ENCODE measurements around the gene SCG5. TPM values are rescaled to one million over a fixed set of nuclear protein-coding genes. Genes with fewer than 3 reads are reported as not detected.
A peak's percentile ranks its signal among the peaks of the same experiment; 100 is the strongest.

The SCG5 gene
- polyA plus RNA-seq, 3 donors = 19.0 to 31.4 (median 26.6) TPM

GRCh38 chr15:32716216-32716914, 74.9 kb downstream of the SCG5 start:
- DNase-seq (ENCODE audit: extremely low read depth in 1 of 11, low read depth in 9 of 11, low spot score in 4 of 11) = peak in 1 of 11 donors; percentile 9

- DNase-seq (ENCODE audit: extremely low read depth in 1 of 11, low read depth in 9 of 11, low spot score in 4 of 11) = peak in 1 of 11 donors; percentile 15
Observed at GRCh38 chr15:32716915-32717425, 75.5 kb downstream of the SCG5 start.

DNA sequence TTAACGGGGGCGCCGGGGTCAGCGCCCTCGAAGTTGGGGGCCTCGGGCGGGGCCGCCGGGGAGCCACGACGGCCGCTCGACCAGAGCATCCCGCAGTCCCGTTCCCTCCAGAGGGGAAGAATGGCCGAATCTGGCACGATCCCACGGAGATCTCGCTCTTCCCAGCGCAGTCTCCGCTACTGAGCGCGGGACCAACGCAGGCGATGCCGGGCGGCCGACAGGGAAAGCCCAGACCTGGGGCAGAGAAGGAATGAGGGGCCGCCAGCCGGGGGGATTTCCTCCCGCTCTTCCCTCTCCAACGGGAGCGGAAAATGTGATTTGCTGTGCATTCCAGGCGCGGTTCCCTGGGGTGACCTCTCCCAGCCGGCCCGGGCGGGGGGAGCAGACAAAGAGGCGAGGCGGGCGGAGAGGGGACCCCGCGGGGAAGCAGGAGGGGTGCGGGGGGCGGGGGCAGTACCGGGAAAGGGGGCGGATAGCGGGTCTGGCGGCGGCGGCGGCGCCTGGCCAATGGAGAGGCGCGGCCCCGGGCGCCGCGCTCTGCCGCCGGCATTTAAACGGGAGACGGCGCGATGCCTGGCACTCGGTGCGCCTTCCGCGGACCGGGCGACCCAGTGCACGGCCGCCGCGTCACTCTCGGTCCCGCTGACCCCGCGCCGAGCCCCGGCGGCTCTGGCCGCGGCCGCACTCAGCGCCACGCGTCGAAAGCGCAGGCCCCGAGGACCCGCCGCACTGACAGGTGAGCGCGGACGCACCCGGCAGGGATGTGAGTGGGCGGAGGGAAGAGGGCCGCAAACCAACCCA, 76.1 kb downstream of the SCG5 start, which contains the start of gene GREM1:
Gene GREM1, plus strand, starts transcription at position 579 of the 801 bp plus-strand sequence. CDS start 12,687 bp downstream, outside the sequence.
- peak in 1 of 11 donors; percentile 18 for DNase-seq (ENCODE audit: extremely low read depth in 1 of 11, low read depth in 9 of 11, low spot score in 4 of 11)

DNA sequence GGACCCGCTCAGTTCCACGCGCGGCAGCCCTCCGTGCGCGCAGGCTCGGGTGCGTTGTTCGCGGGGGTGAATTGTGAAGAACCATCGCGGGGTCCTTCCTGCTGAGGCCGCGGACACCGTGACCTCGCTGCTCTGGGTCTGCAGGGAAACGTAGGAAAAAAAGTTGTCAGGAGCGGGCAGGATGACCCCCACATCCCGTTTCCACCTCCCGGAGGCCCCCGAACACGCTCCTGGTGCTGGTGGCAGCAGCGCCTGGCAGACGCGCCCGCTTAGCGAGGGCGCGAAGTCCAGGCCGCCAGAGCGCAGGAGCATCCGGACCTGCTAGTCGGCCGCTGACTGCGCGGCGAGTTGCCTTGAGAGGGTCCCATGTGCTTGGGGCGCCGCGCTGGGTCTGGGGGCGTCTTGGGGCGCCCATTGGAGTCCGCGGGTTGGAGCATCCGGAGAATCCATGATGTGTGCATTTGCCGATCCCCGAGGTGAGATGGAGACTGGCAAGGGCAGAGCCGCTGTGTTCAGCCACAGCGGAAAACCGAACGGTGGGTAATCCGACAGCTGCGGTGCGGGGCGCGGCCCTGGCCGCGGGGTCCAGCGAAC, 76.8 kb downstream of the SCG5 start:
- peak in 1 of 11 donors; percentile 21 for DNase-seq (ENCODE audit: extremely low read depth in 1 of 11, low read depth in 9 of 11, low spot score in 4 of 11)

DNA sequence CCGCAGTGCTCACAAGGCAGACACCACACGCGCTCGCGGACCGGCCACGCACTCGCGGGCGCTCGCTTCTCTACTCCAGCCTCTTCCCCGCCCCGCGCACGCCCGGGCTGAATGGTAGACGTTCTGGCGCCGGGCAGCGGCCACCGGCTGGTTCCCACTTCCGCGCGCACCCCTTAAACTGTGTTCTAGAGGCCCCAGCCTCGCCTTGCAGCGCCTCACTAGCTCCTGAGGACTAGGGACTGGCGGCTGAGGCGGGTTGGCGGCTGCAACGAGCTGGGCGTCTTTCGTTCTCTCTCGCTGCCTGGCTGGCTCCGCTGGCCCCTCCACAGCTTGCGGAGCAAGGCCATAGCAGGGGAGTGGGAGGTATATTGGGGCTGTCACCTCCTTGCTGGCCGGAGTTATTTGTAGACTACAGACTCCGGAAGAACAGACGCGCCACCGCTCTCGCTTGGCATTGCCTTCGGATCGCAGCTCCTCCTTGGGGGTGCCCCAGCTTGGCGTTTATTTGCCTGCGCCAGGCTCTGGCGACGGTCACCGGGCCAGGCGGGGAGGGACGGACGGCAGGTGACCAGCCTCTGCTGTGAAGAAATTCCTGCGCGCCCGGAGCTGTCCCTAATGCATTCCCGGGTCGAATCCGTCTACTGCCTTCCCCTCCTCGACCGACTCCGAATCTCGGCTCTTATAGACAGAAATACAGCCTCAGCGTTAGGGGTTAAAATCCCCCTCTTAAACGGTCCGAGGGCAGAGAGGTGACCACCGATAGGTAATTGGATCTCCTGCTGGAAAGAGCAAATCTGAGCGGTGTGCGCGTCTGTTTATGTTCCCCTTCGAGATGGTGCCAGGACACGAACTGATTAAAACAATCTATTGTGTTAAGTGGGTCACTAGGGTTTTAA, 77.6 kb downstream of the SCG5 start:
- peak in 1 of 11 donors; percentile 15 for DNase-seq (ENCODE audit: extremely low read depth in 1 of 11, low read depth in 9 of 11, low spot score in 4 of 11)

DNA sequence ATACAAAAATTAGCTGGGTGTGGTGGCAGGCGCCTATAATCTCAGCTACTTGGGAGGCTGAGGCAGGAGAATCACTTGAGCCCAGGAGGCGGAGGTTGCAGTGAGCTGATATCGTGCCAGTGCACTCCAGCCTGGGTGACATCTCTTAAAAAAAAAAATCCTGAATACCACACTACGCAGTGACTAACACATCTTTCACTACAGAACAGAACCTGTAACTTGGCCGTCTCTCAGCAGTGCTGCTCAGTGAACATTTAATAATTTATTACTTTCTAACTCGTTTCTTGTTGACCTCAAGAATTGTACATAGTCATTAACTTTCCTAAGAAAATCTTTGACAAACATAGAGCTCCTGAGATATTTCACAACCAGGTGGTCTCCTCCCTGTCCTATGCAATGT, 80.1 kb downstream of the SCG5 start:
- no peak for DNase-seq (ENCODE audit: extremely low read depth in 1 of 11, low read depth in 9 of 11, low spot score in 4 of 11)

DNA sequence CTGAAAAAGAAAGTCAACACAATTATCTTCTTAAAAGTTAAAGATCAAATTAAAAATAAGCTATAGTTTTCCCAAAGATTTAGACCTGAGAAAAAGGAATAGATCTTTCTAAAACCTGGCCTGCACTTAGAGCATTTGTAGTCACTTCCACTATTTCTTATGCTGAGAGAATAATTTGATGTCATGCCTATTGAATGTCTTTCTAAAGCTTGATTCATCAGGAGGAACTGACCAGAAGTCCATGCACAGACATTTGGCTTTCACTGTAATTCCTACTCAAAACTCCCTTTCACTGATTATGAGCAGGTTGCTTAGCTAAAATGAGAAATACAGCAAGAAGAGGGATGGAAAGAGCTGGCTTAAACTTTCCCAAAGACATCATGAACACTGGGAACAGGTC, 80.6 kb downstream of the SCG5 start:
- DNase-seq (ENCODE audit: extremely low read depth in 1 of 11, low read depth in 9 of 11, low spot score in 4 of 11) = no peak

GRCh38 chr15:32723171-32723948, 81.8 kb downstream of the SCG5 start:
- no peak for DNase-seq (ENCODE audit: extremely low read depth in 1 of 11, low read depth in 9 of 11, low spot score in 4 of 11)

DNA sequence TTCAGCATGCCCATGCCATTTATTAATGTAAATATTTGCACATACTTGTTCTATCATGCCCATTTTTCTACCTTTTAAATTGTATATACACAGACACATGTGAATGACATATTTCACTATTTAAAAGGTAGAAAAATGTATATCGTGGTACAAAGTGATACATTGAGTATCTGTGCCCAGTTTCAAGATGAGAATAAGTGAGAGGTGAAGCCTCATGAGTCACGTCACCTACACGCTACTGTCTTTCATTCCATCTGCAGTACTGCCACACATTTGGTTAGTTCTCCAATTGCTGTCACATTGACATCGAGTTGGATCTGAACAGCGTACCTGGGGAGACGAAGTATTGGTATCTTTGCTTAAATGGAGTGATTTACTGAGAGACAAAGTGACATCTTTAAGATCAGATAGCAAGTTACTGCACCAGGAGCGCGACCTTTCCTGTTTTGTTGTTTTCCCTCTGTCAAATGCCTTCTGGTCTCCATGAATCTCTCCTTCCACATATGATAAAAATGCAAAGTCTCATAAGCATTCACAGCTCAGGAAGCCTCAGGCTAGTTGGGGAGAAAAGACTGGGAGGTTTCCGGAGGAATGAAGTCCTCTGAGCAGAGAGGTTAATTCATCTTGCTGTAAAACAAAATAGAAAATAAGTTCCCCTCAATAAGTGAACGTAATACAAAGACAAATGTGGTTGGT, 88.3 kb downstream of the SCG5 start:
- no peak for DNase-seq (ENCODE audit: extremely low read depth in 1 of 11, low read depth in 9 of 11, low spot score in 4 of 11)

DNA sequence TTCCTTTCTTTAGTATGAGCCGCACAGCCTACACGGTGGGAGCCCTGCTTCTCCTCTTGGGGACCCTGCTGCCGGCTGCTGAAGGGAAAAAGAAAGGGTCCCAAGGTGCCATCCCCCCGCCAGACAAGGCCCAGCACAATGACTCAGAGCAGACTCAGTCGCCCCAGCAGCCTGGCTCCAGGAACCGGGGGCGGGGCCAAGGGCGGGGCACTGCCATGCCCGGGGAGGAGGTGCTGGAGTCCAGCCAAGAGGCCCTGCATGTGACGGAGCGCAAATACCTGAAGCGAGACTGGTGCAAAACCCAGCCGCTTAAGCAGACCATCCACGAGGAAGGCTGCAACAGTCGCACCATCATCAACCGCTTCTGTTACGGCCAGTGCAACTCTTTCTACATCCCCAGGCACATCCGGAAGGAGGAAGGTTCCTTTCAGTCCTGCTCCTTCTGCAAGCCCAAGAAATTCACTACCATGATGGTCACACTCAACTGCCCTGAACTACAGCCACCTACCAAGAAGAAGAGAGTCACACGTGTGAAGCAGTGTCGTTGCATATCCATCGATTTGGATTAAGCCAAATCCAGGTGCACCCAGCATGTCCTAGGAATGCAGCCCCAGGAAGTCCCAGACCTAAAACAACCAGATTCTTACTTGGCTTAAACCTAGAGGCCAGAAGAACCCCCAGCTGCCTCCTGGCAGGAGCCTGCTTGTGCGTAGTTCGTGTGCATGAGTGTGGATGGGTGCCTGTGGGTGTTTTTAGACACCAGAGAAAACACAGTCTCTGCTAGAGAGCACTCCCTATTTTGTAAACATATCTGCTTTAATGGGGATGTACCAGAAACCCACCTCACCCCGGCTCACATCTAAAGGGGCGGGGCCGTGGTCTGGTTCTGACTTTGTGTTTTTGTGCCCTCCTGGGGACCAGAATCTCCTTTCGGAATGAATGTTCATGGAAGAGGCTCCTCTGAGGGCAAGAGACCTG, 89.5 kb downstream of the SCG5 start:
- peak in 3 of 11 donors; percentile 41 to 57 (median 50) for DNase-seq (ENCODE audit: extremely low read depth in 1 of 11, low read depth in 9 of 11, low spot score in 4 of 11)

DNA sequence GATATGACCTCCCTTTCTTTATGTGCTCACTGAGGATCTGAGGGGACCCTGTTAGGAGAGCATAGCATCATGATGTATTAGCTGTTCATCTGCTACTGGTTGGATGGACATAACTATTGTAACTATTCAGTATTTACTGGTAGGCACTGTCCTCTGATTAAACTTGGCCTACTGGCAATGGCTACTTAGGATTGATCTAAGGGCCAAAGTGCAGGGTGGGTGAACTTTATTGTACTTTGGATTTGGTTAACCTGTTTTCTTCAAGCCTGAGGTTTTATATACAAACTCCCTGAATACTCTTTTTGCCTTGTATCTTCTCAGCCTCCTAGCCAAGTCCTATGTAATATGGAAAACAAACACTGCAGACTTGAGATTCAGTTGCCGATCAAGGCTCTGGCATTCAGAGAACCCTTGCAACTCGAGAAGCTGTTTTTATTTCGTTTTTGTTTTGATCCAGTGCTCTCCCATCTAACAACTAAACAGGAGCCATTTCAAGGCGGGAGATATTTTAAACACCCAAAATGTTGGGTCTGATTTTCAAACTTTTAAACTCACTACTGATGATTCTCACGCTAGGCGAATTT, 91.2 kb downstream of the SCG5 start:
- no peak for DNase-seq (ENCODE audit: extremely low read depth in 1 of 11, low read depth in 9 of 11, low spot score in 4 of 11)

DNA sequence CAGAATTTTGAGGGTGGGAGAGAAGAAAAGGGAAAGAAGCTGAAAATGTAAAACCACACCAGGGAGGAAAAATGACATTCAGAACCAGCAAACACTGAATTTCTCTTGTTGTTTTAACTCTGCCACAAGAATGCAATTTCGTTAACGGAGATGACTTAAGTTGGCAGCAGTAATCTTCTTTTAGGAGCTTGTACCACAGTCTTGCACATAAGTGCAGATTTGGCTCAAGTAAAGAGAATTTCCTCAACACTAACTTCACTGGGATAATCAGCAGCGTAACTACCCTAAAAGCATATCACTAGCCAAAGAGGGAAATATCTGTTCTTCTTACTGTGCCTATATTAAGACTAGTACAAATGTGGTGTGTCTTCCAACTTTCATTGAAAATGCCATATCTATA, 91.8 kb downstream of the SCG5 start:
- no peak for DNase-seq (ENCODE audit: extremely low read depth in 1 of 11, low read depth in 9 of 11, low spot score in 4 of 11)

DNA sequence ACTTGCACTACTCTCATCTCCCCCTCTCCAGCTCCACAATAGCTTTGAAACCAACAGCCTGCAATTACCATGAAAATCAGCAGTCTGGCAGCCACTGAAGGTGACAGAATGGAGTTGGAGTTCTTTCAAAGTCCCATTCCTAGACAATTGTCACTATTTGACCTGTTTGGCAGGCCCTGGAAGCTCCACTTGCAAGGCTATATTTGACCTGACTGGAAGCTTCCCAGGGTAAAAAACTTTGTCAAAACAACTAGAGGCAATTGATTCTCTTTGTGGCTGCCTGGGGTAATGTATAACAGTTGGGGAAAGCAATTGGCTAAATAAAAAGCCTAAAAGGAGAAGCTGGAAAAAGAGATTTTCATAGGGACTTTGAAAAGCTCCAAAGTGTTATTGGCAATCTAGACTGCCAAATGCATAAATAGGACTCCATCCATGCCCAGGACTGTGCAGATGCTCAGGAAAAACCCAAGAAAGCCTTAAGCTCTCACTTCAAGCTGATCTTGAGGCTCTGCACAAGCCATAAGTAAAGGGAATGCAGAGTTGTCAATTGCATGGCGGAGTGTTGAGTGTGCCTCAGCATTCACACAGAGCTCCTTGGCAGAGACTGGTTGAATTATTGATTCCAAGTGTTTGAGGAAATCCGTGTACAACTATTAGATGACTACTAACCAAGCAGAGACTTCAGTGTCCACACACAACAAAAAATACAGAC, 94.6 kb downstream of the SCG5 start:
- DNase-seq (ENCODE audit: extremely low read depth in 1 of 11, low read depth in 9 of 11, low spot score in 4 of 11) = no peak

DNA sequence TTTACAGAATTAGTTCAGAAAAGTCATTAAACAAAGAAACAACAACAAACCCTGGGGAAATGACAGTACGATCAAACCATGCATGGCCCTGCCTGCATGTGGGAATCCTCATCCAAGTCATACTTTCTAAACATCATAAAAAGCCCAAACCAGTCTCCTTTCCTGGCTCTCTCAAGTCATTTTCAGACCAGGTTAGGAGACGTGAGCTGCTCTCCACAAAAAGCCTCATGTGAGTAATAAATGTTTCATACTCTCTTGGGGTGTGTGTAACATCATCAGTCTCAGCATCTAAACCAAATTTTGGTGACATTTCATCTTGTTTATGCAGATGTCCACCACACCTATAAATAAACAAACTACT, 95.2 kb downstream of the SCG5 start:
- DNase-seq (ENCODE audit: extremely low read depth in 1 of 11, low read depth in 9 of 11, low spot score in 4 of 11) = no peak

DNA sequence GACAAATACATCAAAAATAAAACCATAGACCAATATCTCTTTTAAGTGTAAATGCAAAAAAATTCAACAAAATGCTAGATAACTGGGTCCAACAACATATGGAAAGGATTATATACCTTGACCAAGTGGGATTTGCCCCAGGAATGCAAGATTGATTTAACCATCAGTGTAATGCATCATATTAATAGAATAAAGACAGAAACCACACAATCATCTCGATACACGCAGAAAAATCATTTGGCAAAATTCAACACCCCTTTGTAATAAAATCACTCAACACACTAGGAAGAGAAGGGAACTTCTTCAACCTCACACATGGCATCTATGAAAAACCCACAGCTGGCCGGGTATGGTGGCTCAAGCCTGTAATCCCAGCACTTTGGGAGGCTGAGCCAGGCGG, 95.8 kb downstream of the SCG5 start:
- no peak for DNase-seq (ENCODE audit: extremely low read depth in 1 of 11, low read depth in 9 of 11, low spot score in 4 of 11)
